ENCODE data around the gene EFNA4.

Gene EFNA4

DNA sequence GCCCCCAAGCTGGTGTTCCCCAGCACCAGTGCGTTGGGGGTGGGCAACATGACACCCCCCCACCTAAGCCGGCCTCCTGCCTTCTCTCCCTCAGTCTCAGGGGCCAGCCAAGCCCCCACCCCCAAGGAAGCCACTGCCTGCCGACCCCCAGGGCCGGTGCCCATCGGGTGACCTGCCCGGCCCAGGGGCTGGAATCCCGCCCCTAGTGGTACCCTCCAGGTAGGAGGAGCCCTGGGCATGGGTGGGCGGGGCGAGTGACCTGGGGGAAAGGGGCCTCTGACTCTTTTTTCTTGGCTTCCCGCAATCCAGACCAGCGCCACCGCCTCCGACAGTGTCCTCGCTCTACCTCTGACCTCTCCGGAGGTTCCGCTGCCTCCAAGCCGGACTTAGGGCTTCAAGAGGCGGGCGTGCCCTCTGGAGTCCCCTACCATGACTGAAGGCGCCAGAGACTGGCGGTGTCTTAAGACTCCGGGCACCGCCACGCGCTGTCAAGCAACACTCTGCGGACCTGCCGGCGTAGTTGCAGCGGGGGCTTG lies 1.3 kb upstream of the EFNA4 start:
- TF ChIP-seq, protein P1, sequence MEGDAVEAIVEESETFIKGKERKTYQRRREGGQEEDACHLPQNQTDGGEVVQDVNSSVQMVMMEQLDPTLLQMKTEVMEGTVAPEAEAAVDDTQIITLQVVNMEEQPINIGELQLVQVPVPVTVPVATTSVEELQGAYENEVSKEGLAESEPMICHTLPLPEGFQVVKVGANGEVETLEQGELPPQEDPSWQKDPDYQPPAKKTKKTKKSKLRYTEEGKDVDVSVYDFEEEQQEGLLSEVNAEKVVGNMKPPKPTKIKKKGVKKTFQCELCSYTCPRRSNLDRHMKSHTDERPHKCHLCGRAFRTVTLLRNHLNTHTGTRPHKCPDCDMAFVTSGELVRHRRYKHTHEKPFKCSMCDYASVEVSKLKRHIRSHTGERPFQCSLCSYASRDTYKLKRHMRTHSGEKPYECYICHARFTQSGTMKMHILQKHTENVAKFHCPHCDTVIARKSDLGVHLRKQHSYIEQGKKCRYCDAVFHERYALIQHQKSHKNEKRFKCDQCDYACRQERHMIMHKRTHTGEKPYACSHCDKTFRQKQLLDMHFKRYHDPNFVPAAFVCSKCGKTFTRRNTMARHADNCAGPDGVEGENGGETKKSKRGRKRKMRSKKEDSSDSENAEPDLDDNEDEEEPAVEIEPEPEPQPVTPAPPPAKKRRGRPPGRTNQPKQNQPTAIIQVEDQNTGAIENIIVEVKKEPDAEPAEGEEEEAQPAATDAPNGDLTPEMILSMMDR (IDR thresholded peaks at IDR 0.05; ENCODE audit: low read depth, low read length): peak; percentile 50
- H3K36me3 ChIP-seq: no peaks in the 10 kb centered on the region
- no peaks in the 10 kb centered on the region; the same call in 1 of the 2 replicates for H3K4me1 ChIP-seq
- peak overlapping the region; percentile 69 for H3K4me3 ChIP-seq (ENCODE audit: low read depth, low read length)
- no peaks in the 10 kb centered on the region for H3K9me3 ChIP-seq
- peak; percentile 80 for DNase-seq
- H3K27me3 ChIP-seq: no peaks in the 10 kb centered on the region

DNA sequence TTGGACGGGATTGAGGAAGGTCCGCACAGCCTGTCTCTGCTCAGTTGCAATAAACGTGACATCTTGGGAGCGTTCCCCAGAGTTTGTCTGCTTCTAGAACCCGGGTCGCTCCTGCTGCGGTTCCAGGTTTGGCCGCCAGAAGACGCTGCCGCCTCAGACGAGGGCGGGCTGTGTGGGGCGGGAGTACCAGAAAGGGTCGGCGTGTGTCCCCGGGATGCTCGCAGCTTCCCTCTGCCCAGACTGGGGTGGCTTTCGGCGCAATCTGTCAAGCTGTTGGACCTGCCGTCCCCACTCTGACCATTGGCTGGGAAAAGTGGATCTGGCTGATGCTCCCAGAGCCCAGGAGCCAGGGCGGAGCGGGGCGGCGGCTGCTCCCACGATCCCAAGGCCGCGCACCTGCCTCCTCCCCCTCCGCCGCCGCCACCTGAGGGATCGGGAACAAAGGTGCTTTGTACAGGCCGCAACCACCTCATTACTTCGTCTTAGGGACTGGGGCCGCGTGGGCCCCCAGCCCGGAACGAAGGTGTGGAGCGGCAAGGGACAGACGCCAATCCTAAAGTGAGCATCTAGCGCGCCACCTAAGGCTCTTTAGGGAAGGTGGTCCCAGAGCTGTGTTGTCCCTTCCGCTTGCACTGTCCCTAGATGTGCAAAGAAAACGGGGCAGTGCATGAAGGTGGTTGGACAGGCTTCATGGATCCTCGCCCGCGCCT lies 683 bp upstream of the EFNA4 start:
- Histone ChIP-seq H3K27me3 (no peaks in the 10 kb centered on the region), H3K4me3 (ENCODE audit: low read depth, low read length) (peak overlapping the region; percentile 69), H3K4me1 (no peaks in the 10 kb centered on the region; the same call in 1 of the 2 replicates), H3K9me3 (no peaks in the 10 kb centered on the region), H3K36me3 (no peaks in the 10 kb centered on the region)
- TF ChIP-seq, protein P1 (IDR thresholded peaks at IDR 0.05; ENCODE audit: low read depth, low read length): peak; percentile 76
- peak; percentile 88 for DNase-seq

DNA sequence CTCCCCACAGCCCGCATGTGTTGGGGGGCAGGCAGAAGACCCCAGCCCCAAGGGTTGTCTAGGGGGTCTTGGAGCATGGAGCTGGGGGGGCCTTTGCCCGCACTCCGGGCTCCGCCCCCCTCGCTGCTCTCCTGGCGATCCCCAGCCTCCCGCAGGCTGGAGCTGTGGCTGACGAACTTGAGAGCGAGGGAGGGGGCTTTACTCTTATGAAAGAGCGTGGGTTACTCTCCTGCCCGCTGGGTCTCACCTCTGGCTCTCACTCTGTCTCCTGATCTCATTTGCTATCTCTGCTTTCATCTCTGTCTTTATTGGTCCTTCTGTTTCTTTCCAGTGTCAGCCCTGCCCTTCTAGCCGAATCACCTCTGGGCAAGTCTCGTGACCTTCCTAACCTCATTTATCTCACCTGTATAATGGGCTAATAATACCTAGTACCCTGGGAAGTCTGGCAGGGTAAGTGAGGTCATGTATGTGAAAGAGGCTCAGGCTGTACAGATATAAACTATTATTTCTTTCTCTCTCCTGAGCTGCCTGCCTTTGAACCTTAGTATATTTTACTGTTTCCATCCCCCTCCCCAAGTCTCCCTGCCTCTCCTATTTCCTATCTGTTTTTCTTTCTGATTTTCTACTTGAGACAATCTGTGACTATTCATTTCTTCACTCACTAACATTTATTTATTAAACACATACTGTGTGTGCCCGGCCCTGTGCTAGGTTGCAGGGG lies 731 bp downstream of the EFNA4 start:
- peak; percentile 49 for DNase-seq
- Histone ChIP-seq H3K4me1 (no peaks in the 10 kb centered on the region; the same call in 1 of the 2 replicates), H3K27me3 (no peaks in the 10 kb centered on the region), H3K9me3 (no peaks in the 10 kb centered on the region), H3K4me3 (ENCODE audit: low read depth, low read length) (peak overlapping the region; percentile 69), H3K36me3 (no peaks in the 10 kb centered on the region)
- TF ChIP-seq, protein P1 (IDR thresholded peaks at IDR 0.05; ENCODE audit: low read depth, low read length): no peak

DNA sequence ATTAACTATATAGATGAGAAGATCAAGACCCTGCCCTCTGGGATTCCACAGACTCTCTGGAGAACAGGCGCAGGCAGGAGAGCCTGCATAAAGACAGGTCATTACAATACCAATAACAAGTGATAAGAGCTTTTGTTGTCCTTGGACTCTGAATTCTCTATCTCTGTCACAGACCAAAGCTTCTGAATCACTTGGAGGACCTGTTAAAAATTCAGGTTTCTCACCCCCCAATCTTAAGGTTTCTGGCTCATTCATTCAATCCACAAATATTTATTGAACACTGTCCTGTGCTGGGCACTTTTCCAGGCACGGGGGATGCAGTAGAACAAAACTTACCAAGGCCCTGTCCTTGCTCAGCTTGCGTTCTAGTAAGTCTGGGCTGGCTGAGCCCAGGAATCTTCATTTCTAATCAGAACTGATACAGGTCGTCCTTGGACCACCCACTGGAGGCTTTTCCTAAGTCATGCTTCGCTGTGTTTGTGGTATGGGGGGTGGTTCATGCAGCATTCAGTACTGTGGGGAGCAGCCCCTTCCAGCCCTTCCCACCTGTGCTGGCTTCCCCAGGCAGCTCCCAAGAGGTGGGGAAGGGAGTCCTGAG lies 1.4 kb downstream of the EFNA4 start:
- Histone ChIP-seq H3K36me3 (no peaks in the 10 kb centered on the region), H3K27me3 (no peaks in the 10 kb centered on the region), H3K4me3 (ENCODE audit: low read depth, low read length) (no peak overlapping the region), H3K9me3 (no peaks in the 10 kb centered on the region), H3K4me1 (no peaks in the 10 kb centered on the region; the same call in 1 of the 2 replicates)
- TF ChIP-seq, protein P1 (IDR thresholded peaks at IDR 0.05; ENCODE audit: low read depth, low read length): no peak
- DNase-seq: no peak

DNA sequence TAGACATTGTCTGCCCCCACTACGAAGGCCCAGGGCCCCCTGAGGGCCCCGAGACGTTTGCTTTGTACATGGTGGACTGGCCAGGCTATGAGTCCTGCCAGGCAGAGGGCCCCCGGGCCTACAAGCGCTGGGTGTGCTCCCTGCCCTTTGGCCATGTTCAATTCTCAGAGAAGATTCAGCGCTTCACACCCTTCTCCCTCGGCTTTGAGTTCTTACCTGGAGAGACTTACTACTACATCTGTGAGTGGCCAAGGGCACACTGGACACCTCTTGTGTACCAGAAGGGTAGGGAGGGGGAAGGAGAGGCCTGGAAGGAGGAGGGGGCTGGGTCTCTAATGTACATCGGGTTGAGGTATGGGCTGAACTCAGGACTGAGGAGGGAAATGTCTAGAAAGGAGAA lies 3.2 kb downstream of the EFNA4 start:
- Histone ChIP-seq H3K27me3 (no peaks in the 10 kb centered on the region), H3K4me3 (ENCODE audit: low read depth, low read length) (no peak overlapping the region), H3K9me3 (no peaks in the 10 kb centered on the region), H3K36me3 (no peaks in the 10 kb centered on the region), H3K4me1 (peaks cover 3% of the 10 kb centered on the region)
- no peak for DNase-seq
- TF ChIP-seq, protein P1 (IDR thresholded peaks at IDR 0.05; ENCODE audit: low read depth, low read length): no peak
